IPS-18a (cell line): ENCODE data around the gene ZNF420.
"Not testable (repeated sequence)": the region's sequence is repeated elsewhere in the genome, so short reads cannot be mapped to it uniquely, and the experiment has no call there.

Experiments used
- H3K27ac ChIP-seq: one replicate; pipeline ENCODE4 v1.5.1; 2013; ENCODE audit warnings: low read length
- H3K27me3 ChIP-seq: one replicate; pipeline ENCODE4 v1.6.1; 2013; ENCODE audit warnings: mild to moderate bottlenecking, low read length; ENCODE audit not compliant: control insufficient read depth, insufficient read depth
- H3K36me3 ChIP-seq: one replicate; pipeline ENCODE4 v1.6.1; 2013; ENCODE audit warnings: low read depth, low read length; ENCODE audit not compliant: control insufficient read depth
- H3K4me1 ChIP-seq: one replicate; pipeline ENCODE4 v1.6.1; 2013; ENCODE audit warnings: low read depth, low read length; ENCODE audit not compliant: control insufficient read depth
- H3K4me3 ChIP-seq: one replicate; pipeline ENCODE4 v1.5.1; 2013; ENCODE audit warnings: low read length
- H3K9ac ChIP-seq: one replicate; pipeline ENCODE4 v1.6.1; 2013; ENCODE audit warnings: mild to moderate bottlenecking, low read length, moderate library complexity
- H3K9me3 ChIP-seq: one replicate; pipeline ENCODE4 v1.6.1; 2013; ENCODE audit warnings: low read depth, low read length; ENCODE audit not compliant: control insufficient read depth

The ZNF420 gene

GRCh38 chr19:37082307-37082706, 4.1 kb downstream of the ZNF420 start:
- Histone ChIP-seq H3K9ac (no peak overlapping the region), H3K4me3 (no peak overlapping the region), H3K4me1 (no peaks in the 10 kb centered on the region), H3K9me3 (peaks cover 42% of the 10 kb centered on the region), H3K27ac (no peak overlapping the region), H3K36me3 (no peaks in the 10 kb centered on the region), H3K27me3 (no peaks in the 10 kb centered on the region)

GRCh38 chr19:37087110-37087509, 8.9 kb downstream of the ZNF420 start:
- no peak overlapping the region for H3K27ac ChIP-seq
- peaks cover 57% of the 10 kb centered on the region for H3K9me3 ChIP-seq
- no peaks in the 10 kb centered on the region for H3K27me3 ChIP-seq
- no peak overlapping the region for H3K9ac ChIP-seq
- H3K36me3 ChIP-seq = peaks cover 7% of the 10 kb centered on the region
- H3K4me3 ChIP-seq = no peak overlapping the region
- H3K4me1 ChIP-seq = no peaks in the 10 kb centered on the region

GRCh38 chr19:37095859-37096258, 17.6 kb downstream of the ZNF420 start:
- peaks cover 59% of the 10 kb centered on the region for H3K9me3 ChIP-seq
- no peak overlapping the region for H3K4me3 ChIP-seq
- peaks cover 13% of the 10 kb centered on the region for H3K36me3 ChIP-seq
- no peak overlapping the region for H3K9ac ChIP-seq
- H3K27ac ChIP-seq = no peak overlapping the region
- no peaks in the 10 kb centered on the region for H3K27me3 ChIP-seq
- no peaks in the 10 kb centered on the region for H3K4me1 ChIP-seq

GRCh38 chr19:37098570-37098969, 20.3 kb downstream of the ZNF420 start:
- no peaks in the 10 kb centered on the region for H3K27me3 ChIP-seq
- H3K27ac ChIP-seq = no peak overlapping the region
- H3K9ac ChIP-seq = no peak overlapping the region
- H3K9me3 ChIP-seq = peaks cover 66% of the 10 kb centered on the region
- H3K4me1 ChIP-seq = no peaks in the 10 kb centered on the region
- H3K36me3 ChIP-seq = peaks cover 3% of the 10 kb centered on the region
- no peak overlapping the region for H3K4me3 ChIP-seq

- H3K9ac ChIP-seq, H3K4me1 ChIP-seq, H3K36me3 ChIP-seq, H3K27ac ChIP-seq, H3K27me3 ChIP-seq, H3K4me3 ChIP-seq: not testable (repeated sequence)
- H3K9me3 ChIP-seq = peaks cover 60% of the 10 kb centered on the region
Measured at GRCh38 chr19:37104135-37104534, 25.9 kb downstream of the ZNF420 start.

- peaks cover 69% of the 10 kb centered on the region for H3K9me3 ChIP-seq
- not testable (repeated sequence) for H3K9ac ChIP-seq, H3K27me3 ChIP-seq, H3K36me3 ChIP-seq, H3K27ac ChIP-seq, H3K4me1 ChIP-seq, H3K4me3 ChIP-seq
Measured at GRCh38 chr19:37111753-37112152, 33.5 kb downstream of the ZNF420 start.

GRCh38 chr19:37114001-37114400, 35.8 kb downstream of the ZNF420 start:
- Histone ChIP-seq H3K9me3 (peaks cover 48% of the 10 kb centered on the region), H3K36me3 (no peaks in the 10 kb centered on the region), H3K27me3 (no peaks in the 10 kb centered on the region), H3K9ac (no peak overlapping the region), H3K27ac (no peak overlapping the region), H3K4me1 (no peaks in the 10 kb centered on the region), H3K4me3 (no peak overlapping the region)

GRCh38 chr19:37122093-37122492, 43.9 kb downstream of the ZNF420 start:
- H3K4me1 ChIP-seq, H3K27ac ChIP-seq, H3K9ac ChIP-seq, H3K27me3 ChIP-seq, H3K36me3 ChIP-seq, H3K4me3 ChIP-seq: not testable (repeated sequence)
- H3K9me3 ChIP-seq = peaks cover 42% of the 10 kb centered on the region

- peaks cover 89% of the 10 kb centered on the region for H3K9me3 ChIP-seq
- no peak overlapping the region for H3K27ac ChIP-seq
- no peaks in the 10 kb centered on the region for H3K4me1 ChIP-seq
- H3K36me3 ChIP-seq = peaks cover 16% of the 10 kb centered on the region
- no peak overlapping the region for H3K9ac ChIP-seq
- H3K27me3 ChIP-seq = no peaks in the 10 kb centered on the region
- H3K4me3 ChIP-seq = no peak overlapping the region
Measured at GRCh38 chr19:37127999-37128820, 50.0 kb downstream of the ZNF420 start.

- Histone ChIP-seq H3K4me3 (no peak overlapping the region), H3K9ac (no peak overlapping the region), H3K27me3 (no peaks in the 10 kb centered on the region), H3K27ac (no peak overlapping the region), H3K36me3 (peaks cover 16% of the 10 kb centered on the region), H3K4me1 (no peaks in the 10 kb centered on the region), H3K9me3 (peaks cover 92% of the 10 kb centered on the region)
Measured at GRCh38 chr19:37128821-37129177, 50.6 kb downstream of the ZNF420 start.

- Histone ChIP-seq H3K27ac (no peak overlapping the region), H3K9me3 (peaks cover 84% of the 10 kb centered on the region), H3K4me1 (no peaks in the 10 kb centered on the region), H3K9ac (no peak overlapping the region), H3K4me3 (no peak overlapping the region), H3K27me3 (no peaks in the 10 kb centered on the region), H3K36me3 (no peaks in the 10 kb centered on the region)
Measured at GRCh38 chr19:37136111-37136510, 57.9 kb downstream of the ZNF420 start.

- Histone ChIP-seq H3K9me3 (peaks cover 61% of the 10 kb centered on the region), H3K27me3 (no peaks in the 10 kb centered on the region), H3K9ac (no peak overlapping the region), H3K4me3 (no peak overlapping the region), H3K36me3 (peaks cover 7% of the 10 kb centered on the region), H3K27ac (no peak overlapping the region), H3K4me1 (no peaks in the 10 kb centered on the region)
Measured at GRCh38 chr19:37148214-37148613, 70.0 kb downstream of the ZNF420 start.
